Smooth muscle cell (in vitro differentiated cells): Measurements from ENCODE around the gene COLEC11. TPM values are rescaled to one million over a fixed set of nuclear protein-coding genes. Genes with fewer than 3 reads are reported as not detected.

Experiments used
- DNase-seq: peaks from one replicate; lab custom pipeline; 2025; ENCODE audit not compliant: unreplicated experiment; lab: John Stamatoyannopoulos, UW
- H2AFZ ChIP-seq: fragments of 200-600 bp; sonication (generic); 2 replicates; pipeline ENCODE4 v1.6.0; 2016; ENCODE audit warnings: antibody characterized with exemption, low read depth, mild to moderate bottlenecking
- H3F3A ChIP-seq: fragments of 200-600 bp; sonication (generic); 2 replicates; pipeline ENCODE4 v1.6.0; 2017; ENCODE audit warnings: antibody characterized with exemption, low read depth
- H3K27ac ChIP-seq: fragments of 200-600 bp; sonication (generic); 2 replicates; pipeline ENCODE4 v1.5.1; 2016; ENCODE audit warnings: low read depth, mild to moderate bottlenecking
- H3K27me3 ChIP-seq: fragments of 200-600 bp; sonication (generic); 2 replicates; pipeline ENCODE4 v1.6.1; 2016; ENCODE audit warnings: low read depth, mild to moderate bottlenecking
- H3K36me3 ChIP-seq: fragments of 200-600 bp; sonication (generic); 2 replicates; pipeline ENCODE4 v1.5.1; 2016; ENCODE audit warnings: low read depth
- H3K4me1 ChIP-seq: fragments of 200-600 bp; sonication (generic); 2 replicates; pipeline ENCODE4 v1.5.1; 2016; ENCODE audit warnings: low read depth
- H3K4me2 ChIP-seq: fragments of 200-600 bp; sonication (generic); 2 replicates; pipeline ENCODE4 v1.6.0; 2016; ENCODE audit warnings: mild to moderate bottlenecking
- H3K4me3 ChIP-seq: fragments of 200-600 bp; sonication (generic); 2 replicates; pipeline ENCODE4 v1.5.1; 2016; ENCODE audit warnings: mild to moderate bottlenecking
- H3K79me2 ChIP-seq: fragments of 200-600 bp; sonication (generic); 2 replicates; pipeline ENCODE4 v1.6.0; 2016; ENCODE audit warnings: low read depth, mild to moderate bottlenecking
- H3K9ac ChIP-seq: fragments of 200-600 bp; sonication (generic); 2 replicates; pipeline ENCODE4 v1.6.0; 2016; ENCODE audit warnings: low read depth
- H3K9me3 ChIP-seq: fragments of 200-600 bp; sonication (generic); replicated peaks from 2 replicates; pipeline ENCODE4 v1.5.1; 2016; ENCODE audit warnings: low read depth
- H4K20me1 ChIP-seq: fragments of 200-600 bp; sonication (generic); 2 replicates; pipeline ENCODE4 v1.6.0; 2016; ENCODE audit warnings: low read depth
- CTCF ChIP-seq: fragments of 200-600 bp; sonication (generic); IDR thresholded peaks from 2 replicates; pipeline ENCODE4 v1.5.1; 2017; ENCODE audit warnings: borderline replicate concordance, mild to moderate bottlenecking, antibody characterized with exemption; ENCODE audit not compliant: insufficient read depth, poor library complexity, severe bottlenecking
- WGBS: methylation state at CpG from one replicate; pipeline ENCODE4 v1.1.7; 2016; ENCODE audit warnings: low lambda C conversion rate; 5-methylcytosine and 5-hydroxymethylcytosine counted together
- polyA plus RNA-seq: library from polyadenylated mRNA; unstranded; fragments of >200 nt; fragmentation: Nextera tagmentation; extraction: Ambion mirVana; gene quantifications from 2 replicates; pipeline ENCODE4 v1.2.1, GENCODE V29; 2016
- total RNA-seq: library from RNA; depleted of rRNA; stranded (reverse); fragments of >200 nt; gene quantifications from 2 replicates; pipeline ENCODE4 v1.2.3, GENCODE V29; 2014

COLEC11 gene
- total and polyA plus RNA-seq, 2 experiments from 2014 or later, result 18.1 to 30.8 TPM

GRCh38 chr2:3647831-3648651, 53.1 kb downstream of the COLEC11 start:
- no peaks in the 10 kb centered on the region for H3F3A ChIP-seq
- no peak overlapping the region for H3K4me3 ChIP-seq
- no peak overlapping the region for H3K27ac ChIP-seq
- no peaks in the 10 kb centered on the region for H4K20me1 ChIP-seq
- H2AFZ ChIP-seq, result no peak overlapping the region
- no peak for DNase-seq
- no peaks in the 10 kb centered on the region for H3K9me3 ChIP-seq
- WGBS, result 94% methylated on average over 13 of the region's 14 CpGs
- no peak overlapping the region for H3K4me2 ChIP-seq
- H3K4me1 ChIP-seq, result peaks cover 13% of the 10 kb centered on the region
- no peaks in the 10 kb centered on the region for H3K36me3 ChIP-seq
- no peak for TF ChIP-seq CTCF
- no peaks in the 10 kb centered on the region for H3K27me3 ChIP-seq
- no peaks in the 10 kb centered on the region for H3K79me2 ChIP-seq
- H3K9ac ChIP-seq, result no peak overlapping the region

GRCh38 chr2:3648652-3649177, 53.8 kb downstream of the COLEC11 start:
- H3K27me3 ChIP-seq, result no peaks in the 10 kb centered on the region
- 94% methylated on average over 20 of the region's 20 CpGs for WGBS
- peaks cover 13% of the 10 kb centered on the region for H3K4me1 ChIP-seq
- no peaks in the 10 kb centered on the region for H3K79me2 ChIP-seq
- H3K9me3 ChIP-seq, result no peaks in the 10 kb centered on the region
- H2AFZ ChIP-seq, result no peak overlapping the region
- H3K27ac ChIP-seq, result no peak overlapping the region
- DNase-seq, result no peak
- no peak for TF ChIP-seq CTCF
- no peaks in the 10 kb centered on the region for H4K20me1 ChIP-seq
- H3K4me2 ChIP-seq, result no peak overlapping the region
- H3F3A ChIP-seq, result no peaks in the 10 kb centered on the region
- H3K9ac ChIP-seq, result no peak overlapping the region
- no peaks in the 10 kb centered on the region for H3K36me3 ChIP-seq
- no peak overlapping the region for H3K4me3 ChIP-seq

GRCh38 chr2:3649581-3649980, 54.7 kb downstream of the COLEC11 start:
- Histone ChIP-seq H3K27me3 (no peaks in the 10 kb centered on the region), H3K4me1 (peaks cover 13% of the 10 kb centered on the region), H3K79me2 (no peaks in the 10 kb centered on the region), H2AFZ (no peak overlapping the region), H3F3A (no peaks in the 10 kb centered on the region), H3K4me3 (no peak overlapping the region), H3K4me2 (no peak overlapping the region), H3K27ac (no peak overlapping the region), H3K36me3 (no peaks in the 10 kb centered on the region), H4K20me1 (no peaks in the 10 kb centered on the region), H3K9ac (no peak overlapping the region), H3K9me3 (no peaks in the 10 kb centered on the region)
- no peak for DNase-seq
- 88% methylated on average over 16 of the region's 16 CpGs for WGBS
- no peak for TF ChIP-seq CTCF
